ENCODE results near the gene NR1I3.
A peak's percentile ranks its signal among the peaks of the same experiment; 100 is the strongest.

NR1I3 gene

DNA sequence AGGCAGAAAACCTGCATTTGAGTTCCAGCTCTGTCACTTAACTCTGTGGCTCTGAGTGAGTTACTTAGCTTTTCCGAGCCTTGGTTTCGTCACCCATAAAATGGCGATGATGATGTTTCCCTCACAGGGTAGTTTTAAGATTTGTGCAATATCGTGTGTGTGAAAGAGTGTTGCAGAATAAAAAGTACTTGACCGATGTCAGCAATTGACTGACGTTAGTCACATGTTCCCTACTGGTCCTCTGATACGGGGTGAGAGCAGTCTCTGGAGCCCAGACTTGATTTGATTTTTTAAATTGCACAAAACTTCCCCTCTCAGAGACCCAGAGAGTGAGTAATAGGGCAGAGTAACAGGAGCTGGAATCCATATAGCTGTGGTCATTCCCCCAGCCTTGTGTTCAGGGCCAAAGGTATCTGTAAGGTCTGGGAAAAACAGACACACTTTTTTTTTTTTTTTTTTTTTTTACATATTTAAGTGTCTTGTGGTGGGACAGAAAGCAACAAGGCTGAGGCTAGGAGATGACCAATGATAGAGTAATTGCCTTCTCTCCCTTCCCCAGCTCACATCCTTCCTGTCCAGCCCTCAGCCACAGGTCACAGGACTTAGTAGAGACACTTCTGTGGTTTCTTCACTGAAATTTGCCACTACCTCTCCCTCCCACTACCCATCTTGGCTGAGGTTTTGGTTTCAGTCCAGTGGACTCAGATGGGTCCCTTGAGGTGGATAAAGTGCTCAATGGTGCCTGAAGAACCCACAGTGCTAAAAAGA, 20.9 kb downstream of the NR1I3 start:
- no peak for DNase-seq

DNA sequence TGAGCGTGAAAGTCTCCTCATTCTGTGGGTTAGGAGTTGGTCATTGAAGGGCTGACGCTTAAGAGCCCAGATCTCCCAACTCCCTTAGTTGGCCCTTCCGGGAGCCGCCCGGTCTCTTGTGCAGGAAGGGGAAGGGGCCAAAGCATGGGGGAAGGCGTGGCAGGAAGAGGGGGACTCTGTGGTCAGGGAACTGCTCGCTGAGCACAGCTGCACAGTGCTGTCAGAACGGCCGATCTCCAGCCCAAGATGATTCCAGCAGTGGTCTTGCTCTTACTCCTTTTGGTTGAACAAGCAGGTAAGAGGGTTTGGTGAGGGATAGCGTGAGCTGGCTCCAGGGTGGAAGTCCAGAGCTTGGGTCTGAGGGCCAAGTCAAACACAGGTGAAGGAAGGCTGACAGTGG, 22.9 kb downstream of the NR1I3 start, which contains the start of gene FCER1G:
Gene FCER1G (plus strand): TSS at position 220 of the 400 bp plus-strand sequence. CDS start 27 bp downstream, at position 247.
- no peak for DNase-seq

DNA sequence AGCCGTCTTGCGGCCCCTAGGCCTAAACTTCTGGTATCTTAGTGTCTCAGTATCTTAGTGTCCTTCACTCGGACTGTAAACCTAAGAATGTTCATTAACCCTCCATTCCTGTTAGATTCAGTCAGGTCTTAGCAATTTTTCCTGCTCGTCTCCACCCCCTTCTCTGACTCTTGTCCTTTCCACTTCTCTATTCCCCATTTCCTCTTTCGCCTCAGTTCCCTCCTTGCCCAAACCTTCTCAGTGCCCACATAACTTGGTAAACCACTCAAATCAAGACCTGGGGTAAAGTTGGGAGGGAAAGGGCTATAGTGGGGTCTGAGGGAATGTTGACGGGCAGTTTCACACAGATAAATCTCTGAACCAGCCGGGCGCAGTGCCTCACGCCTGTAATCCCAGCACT, 23.6 kb downstream of the NR1I3 start:
- DNase-seq, result no peak

DNA sequence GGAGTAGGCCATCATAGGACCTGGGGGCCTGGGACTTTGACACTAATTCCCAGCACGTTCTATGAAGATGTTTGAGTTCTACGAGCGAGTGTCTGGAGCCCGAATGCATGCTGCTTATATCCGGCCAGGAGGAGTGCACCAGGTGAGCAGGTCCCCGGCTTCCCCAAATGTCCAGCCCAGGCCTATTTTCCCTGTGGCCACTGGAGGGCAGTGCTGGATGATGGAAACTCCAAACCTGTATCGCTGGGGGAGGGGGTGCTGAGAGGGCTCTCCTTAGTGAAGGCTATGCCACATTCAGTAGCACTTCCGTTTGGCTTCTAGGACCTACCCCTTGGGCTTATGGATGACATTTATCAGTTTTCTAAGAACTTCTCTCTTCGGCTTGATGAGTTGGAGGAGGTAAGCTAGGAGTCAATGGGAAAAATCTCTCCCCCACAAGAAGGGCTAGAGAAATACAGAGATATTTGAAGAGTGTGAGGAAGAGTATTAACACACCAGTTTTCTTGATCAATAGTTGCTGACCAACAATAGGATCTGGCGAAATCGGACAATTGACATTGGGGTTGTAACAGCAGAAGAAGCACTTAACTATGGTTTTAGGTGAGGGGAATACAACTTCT, 28.1 kb downstream of the NR1I3 start:
- DNase-seq, result peak; percentile 51

DNA sequence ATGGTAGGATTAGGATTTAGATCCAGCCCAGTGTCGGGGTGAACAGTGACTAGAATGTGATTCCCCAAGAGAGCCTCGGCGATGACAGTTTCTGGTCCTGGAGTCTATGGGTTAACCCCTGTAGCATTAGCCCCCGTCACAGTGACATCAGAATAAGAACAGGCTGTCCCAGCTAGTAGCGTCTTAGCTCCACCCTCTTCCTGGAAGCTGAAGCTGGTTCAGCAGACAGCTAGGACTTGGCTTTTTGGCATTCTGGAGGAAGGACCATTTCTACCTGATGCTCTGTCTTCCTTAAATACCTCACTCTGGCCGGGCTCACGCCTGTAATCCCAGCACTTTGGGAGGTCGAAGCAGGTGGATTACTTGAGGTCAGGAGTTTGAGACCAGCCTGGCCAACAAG, 30.8 kb downstream of the NR1I3 start:
- no peak for DNase-seq

DNA sequence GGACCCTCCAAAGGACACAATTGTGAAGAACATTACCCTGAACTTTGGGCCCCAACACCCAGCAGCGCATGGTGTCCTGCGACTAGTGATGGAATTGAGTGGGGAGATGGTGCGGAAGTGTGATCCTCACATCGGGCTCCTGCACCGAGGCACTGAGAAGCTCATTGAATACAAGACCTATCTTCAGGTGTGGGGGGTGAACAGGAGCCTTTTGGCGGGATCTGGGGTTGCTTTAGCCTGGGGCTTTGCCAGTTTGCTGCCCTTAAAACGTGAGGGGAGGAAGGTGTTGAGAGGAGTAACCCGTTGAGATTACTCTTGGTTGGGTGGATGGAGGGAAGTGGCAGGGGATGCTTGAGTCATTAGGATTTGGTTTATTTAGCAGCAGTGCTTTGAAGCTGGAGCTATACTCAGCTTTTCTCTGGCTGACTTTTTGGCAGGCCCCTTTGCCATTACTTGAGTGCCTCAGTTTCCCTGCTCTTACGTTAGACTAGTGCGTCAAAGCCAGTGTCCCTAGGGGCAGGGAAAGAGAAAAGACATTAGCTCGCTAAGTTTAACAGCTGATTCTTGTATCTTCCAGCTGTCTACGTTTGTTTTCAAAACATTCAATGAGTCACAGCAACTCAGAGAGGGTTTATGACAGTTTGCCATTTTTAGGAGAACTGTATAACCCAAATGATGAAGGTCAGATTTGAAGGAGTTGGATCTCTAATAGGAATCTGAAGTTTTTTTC, 31.4 kb downstream of the NR1I3 start:
- DNase-seq, result no peak

DNA sequence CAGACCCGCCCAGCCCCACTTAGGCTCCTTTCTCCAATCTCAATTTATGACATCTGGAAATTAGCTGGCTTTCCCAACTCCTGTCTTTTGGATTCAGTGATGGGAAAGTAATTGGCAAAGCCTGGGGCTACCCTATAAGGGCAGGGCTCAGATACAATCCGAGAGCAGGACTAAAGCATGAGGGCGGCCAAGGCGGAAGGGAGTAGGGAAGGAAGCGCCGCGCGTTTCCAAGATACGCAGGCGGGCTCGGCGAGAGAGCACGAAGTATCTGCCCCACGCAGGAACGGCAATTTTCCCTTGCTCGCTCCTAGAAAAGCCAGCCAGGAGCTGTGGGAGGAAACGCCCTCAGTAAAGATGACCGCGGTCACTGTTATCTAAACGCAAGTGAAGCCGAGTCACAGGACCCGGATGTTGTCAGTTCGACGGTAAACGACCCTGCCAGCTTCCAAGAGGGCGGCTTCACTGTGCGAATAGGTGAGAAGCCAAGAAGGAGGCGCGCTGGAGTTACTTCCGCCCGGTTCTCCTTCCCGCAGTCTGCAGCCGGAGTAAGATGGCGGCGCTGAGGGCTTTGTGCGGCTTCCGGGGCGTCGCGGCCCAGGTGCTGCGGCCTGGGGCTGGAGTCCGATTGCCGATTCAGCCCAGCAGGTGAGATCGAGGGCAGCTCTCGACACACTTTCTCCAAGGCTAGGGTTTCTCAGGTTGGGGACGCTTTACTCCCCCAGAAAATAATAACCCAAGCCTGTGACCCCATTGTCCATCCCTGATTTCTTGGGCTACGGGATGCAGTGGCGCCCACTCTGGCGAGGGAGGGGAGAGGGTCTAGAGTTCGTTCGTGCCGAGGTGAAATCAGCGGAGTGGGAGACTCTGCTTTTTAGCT, 35.9 kb downstream of the NR1I3 start, which contains the start of gene NDUFS2:
Gene NDUFS2 (plus strand): TSS at position 532 of the 877 bp plus-strand sequence. CDS start 19 bp downstream, at position 551.
- peak; percentile 99 for DNase-seq

DNA sequence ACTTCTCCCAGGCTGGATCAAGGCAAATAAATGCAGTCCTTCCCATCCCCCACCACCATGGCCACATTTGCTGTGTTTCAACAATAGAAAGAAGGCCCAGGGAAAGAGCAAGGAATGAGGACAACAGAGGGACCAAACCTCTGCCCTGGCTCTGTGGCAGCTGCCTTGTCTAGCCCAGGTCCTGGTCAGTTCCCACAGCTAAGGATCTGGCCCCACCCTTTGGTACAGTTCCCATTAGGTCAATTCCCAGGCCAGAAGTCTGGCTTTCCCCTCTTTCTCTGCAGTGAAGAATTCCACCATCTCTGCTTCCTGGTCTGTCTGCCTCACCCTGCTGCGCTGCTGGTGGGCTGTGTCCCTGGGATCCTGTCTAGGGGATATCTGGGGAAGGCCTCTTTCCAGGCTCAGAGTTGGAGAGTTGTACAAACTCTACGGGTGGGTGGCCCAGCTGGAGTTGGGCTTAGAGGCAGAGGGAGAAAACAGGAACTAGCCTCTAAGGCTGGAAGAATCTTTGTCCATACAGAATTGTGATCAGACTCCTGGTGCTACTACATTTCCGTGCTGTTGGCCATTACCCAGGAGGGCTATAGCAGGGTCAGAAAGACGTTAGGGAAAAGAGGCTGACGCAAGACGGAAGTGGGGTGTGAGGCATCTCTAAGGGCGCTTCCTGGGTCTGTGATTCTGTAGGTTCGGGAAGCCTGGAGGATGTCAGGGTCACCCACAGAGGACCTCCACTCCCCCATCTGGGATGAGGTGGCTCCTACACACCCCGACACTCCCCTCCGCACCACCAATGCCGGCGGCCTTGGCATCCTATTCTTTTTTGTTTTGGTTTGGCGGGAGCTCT, 36.8 kb downstream of the NR1I3 start:
- peak; percentile 82 for DNase-seq

DNA sequence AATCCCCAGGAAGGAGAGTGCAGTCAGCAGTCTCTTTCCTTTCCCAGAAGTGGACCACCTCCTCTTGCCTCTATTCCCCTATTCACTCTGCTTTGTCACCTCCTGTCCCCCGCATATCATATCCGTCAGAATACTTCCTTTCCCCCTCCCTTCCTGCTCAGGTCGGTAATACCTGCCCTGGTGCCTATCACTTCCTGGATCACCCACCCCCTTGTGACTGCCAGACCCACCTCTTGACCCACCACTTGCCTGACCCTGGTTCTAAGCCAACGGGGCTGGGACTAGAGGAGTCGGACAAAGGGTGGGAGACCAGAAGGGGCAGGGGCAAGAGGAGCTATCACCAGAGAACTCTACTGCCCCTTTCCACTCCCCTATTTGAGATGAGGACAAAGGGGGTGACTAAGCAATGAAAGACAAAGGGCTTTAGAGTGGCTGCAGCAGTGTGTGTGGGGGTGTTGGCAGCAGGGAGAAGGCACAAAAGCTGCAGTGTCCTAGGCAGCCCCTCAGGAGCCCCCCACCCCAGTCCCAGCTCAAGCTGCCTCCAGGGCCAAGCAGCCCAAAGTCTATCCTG, 37.5 kb downstream of the NR1I3 start:
- DNase-seq, result no peak

DNA sequence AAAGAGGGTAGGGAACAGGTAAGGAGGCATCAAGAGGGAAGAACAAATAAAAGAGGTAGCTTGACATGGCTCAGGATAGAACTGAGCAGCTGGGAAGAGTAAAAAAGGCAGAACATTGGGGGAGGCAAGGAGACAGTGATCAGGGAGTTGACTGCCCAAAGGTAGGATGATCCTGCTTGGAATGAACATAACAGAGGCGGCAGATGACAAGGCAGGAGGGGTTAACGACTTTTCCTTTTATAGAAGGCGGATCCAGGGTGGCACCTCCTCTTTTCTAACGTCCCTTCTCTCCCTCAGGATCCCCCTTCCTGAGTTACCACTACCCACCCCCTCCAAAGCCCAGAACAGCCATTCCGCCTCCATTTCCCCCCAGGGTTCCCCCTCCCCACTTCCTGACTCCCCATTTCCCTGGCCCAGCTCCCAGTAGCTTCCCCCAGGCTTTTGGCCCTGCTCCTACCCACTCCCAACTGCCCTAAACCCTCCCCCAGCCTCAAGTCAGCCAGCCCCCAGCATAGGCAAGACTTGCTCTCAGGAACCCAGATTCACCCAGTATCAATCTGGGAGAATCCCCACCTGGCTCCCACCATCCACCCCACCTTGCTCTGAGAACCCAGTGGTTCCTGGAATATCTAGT, 38.4 kb downstream of the NR1I3 start:
- DNase-seq, result no peak

DNA sequence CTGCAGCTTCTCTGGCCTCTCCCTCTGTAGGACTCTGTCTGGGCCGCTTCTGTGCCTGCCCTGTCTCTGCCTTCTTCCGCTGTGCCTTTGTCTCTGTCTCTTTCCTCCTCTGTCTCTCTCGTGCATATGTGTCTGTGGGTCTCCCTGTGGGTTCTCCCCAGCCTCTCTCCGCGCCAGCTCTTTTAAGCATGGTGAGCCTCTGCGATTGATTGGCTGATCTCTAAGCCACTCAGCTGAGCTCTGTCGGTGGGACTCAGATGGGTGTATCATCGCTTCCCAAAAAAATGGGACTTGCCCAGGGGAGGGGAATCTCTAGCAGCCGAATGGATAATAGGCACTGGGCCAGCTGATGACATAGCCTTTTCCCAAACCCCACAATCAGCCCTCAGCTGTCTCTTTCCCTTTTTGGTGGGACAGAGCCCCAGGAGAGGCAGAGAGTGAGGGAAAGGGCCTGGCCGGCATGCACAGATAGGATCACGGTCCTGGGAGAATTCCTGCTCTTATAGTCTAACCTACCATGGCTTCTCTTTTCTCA, 39.0 kb downstream of the NR1I3 start, which contains the start of gene ADAMTS4:
Gene ADAMTS4 (minus strand): TSS at position 158 of the 535 bp plus-strand sequence. CDS start 427 bp downstream, outside the sequence.
- no peak for DNase-seq

DNA sequence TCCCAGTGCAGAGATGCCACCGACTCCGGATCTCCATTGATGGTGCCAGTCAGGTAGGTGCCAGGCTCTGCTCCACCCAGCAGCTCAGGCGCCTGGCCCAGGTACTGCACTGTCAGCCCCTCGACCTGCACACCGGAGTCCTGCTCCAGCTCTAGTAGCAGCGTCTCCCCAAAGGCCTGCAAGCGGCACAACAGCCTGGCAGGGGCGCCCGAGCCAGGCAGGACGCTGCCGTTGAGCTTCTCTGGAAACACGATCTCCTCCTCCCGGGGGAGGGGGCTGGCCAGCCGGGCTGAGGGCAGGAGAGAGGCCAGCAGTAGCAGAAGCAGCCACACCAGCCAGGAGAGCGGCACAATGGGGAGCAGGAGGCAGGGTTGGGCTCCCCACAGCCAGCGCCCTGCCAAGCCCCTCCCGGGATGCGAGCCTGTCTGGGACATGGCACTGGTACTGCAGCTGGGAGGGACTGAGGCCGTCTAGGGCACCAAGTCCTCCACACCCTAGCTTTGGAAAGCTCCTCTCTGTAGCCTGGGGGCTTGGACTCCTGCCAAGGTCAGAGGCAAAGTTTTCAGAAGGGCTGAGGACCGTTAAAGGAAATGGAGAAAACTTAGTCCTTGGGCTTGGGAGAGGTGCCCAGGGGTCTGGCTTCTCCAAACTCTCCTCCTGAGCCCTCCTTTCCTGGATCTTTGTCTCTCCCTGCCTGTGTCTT, 39.7 kb downstream of the NR1I3 start:
- no peak for DNase-seq

DNA sequence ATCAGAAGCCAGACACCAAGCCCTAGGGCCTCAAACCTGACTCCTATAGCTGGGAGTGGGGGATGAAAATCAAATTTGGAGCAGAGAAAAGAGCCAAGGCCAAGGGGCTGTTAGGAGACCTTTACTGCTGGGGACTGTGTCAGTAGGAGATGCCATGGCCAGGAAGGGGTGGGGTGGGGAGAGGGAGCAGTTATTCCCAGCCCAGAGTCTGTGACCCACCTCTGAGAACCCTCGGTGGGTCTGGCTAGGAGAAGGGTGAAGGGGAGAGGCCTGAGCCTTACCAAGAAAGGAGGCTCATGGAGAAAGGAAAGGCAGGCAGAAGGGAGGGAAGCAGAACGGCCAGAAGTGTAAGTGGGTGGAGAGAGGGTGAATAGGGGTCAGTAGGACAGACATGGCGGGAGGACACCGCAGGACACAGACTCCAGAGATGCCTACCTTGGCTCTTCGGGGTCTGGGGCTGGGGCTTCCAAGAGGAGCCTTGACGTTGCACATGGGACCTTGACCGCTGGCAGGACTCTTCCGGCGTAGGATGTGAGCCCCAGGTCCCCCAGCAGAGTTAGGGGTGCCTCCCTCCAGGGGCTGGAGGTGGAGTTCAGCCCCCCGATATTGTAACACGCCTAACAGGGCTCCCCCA, 40.3 kb downstream of the NR1I3 start:
- DNase-seq, result no peak

DNA sequence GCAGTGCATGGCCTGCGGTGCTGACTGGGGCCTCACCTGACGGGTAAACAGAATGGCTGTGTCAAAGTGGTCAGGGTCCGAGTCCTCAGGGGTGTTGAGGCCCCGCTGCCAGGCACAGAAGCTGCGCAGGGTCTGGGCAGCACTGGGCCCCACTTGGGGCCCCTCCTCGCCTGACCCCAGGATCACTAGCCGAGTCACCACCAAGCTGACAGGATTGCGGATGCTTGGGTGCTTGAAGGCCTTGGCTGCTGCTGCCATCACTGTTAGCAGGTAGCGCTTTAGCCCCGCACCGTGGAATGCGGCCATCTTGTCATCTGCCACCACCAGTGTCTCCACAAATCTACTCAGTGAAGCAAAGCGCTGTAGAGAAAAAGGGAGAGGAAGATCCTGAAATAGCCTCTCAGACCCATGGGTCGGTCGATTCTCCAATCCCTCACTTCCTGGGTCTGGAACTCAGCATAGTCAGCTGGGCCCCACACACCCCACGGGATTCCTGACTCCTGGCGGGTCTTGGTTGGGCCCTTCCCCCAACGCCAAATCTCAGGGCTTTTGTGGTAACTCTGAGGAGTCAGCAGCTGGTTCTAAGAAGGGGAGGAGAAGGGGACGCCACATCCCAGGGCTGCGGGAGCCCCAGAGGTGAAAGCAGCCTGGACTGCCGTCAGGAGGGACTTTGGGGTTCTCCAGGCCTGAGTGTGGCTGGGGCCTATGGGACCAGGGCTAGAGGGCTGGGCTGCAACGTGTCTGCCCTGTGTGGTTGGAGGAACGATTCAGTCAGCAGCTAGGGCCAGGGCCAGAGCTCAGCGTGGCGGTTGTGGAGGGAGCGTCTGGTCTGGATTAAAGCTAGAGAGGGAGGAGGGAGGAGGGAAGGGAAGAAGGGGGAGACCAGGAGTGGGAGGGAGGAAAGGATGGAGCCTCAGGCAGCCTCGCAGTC, 41.2 kb downstream of the NR1I3 start:
- DNase-seq, result no peak

DNA sequence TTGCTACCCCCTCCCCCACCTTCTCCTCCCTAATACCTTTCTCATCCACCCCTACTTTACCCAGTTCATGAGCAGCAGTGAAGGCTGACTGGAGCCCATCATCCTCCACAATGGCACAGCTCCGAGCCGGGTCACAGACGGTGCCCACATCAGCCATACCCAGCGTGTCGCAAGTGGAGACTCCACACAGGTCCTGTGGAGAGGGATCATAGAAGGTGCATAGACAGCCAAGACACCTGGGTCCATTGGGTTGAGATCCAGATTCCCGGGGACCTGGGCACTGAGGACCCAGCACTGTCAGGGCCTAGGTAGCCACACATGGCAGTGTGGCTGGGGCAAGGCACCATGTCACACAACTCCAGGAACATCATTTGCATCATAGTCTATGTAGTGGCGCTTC, 41.9 kb downstream of the NR1I3 start:
- no peak for DNase-seq

DNA sequence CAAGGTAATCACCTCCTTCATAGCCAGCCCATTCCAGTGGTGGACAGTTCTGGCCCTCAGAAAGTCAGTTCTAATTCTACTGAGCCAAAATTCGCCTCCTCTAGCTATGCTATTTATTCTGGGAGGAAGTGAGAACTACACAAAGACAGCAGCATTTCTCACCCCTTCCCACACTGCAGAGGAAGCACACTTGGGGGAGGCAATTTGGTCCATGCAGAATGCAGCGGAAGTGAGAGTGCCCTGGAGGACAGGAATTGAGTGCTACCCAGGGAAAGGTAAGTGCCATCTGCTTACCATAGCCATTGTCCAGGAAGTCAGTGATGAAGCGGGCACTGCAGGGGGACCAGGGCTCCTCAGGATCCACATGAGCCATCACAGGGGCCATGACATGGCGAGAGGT, 42.8 kb downstream of the NR1I3 start:
- DNase-seq, result no peak

DNA sequence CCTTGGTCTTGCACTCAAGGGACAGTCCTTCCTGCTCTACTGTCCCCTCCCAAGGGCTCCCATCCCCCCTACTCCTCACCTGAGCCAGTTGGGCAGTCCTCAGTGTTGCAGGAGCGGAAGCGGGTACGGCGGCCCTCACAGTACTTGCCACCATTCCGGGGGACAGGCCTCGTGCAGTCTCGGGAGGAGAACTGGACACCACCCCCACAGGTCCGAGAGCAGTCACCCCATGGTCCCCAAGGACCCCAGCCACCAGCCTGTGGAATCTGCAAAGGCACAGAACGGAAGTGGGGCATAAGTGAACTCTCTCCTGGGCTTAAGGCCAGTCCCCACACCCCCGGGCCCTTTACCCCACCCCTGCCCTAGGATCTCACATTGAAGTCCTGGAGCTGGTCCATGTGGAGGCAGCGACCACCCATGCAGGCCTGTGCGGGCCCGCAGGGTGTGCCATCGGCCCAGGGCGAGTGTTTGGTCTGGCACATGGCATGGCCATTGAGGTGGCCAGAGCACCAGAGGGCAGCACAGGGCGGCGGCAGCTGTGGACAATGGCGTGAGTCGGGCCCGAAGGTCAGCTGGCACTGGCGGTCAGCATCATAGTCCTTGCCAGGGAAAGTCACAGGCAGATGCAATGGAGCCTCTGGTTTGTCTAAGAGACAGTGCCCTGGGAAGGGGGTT, 44.3 kb downstream of the NR1I3 start:
- DNase-seq, result no peak
